TTC549 (cell line): ENCODE results near the gene SCARB1.

Source experiments
- FAIRE-seq: peaks from 2 replicates; lab custom pipeline; 2012; peaks lifted over from hg19 to GRCh38; lab: Jason Lieb, UNC

The SCARB1 gene

GRCh38 chr12:124842073-124842749 lies 21.5 kb downstream of the SCARB1 start:
- no peak for FAIRE-seq

- no peak for FAIRE-seq
Measured at GRCh38 chr12:124841558-124841945, 22.1 kb downstream of the SCARB1 start.

- FAIRE-seq: no peak
Measured at GRCh38 chr12:124837958-124838803, 25.5 kb downstream of the SCARB1 start.

GRCh38 chr12:124837249-124837897 lies 26.3 kb downstream of the SCARB1 start:
- FAIRE-seq: no peak

GRCh38 chr12:124836759-124837158 lies 26.9 kb downstream of the SCARB1 start:
- no peak for FAIRE-seq

GRCh38 chr12:124835656-124836410 lies 27.8 kb downstream of the SCARB1 start:
- no peak for FAIRE-seq

- no peak for FAIRE-seq
Measured at GRCh38 chr12:124834822-124835221, 28.8 kb downstream of the SCARB1 start.

- FAIRE-seq: no peak
Measured at GRCh38 chr12:124833693-124834122, 30.0 kb downstream of the SCARB1 start.

- FAIRE-seq: no peak
Measured at GRCh38 chr12:124832856-124833255, 30.8 kb downstream of the SCARB1 start.

GRCh38 chr12:124831590-124831989 lies 32.1 kb downstream of the SCARB1 start:
- no peak for FAIRE-seq

GRCh38 chr12:124830306-124830705 lies 33.4 kb downstream of the SCARB1 start:
- no peak for FAIRE-seq

- no peak for FAIRE-seq
Measured at GRCh38 chr12:124829708-124830304, 33.9 kb downstream of the SCARB1 start.

GRCh38 chr12:124829008-124829707 lies 34.5 kb downstream of the SCARB1 start:
- FAIRE-seq: no peak

- FAIRE-seq: no peak
Measured at GRCh38 chr12:124828264-124829007, 35.2 kb downstream of the SCARB1 start.

GRCh38 chr12:124827588-124828184 lies 36.0 kb downstream of the SCARB1 start:
- no peak for FAIRE-seq

- no peak for FAIRE-seq
Measured at GRCh38 chr12:124824195-124824594, 39.5 kb downstream of the SCARB1 start.

- no peak for FAIRE-seq
Measured at GRCh38 chr12:124823272-124823970, 40.2 kb downstream of the SCARB1 start.

GRCh38 chr12:124822218-124822617 lies 41.4 kb downstream of the SCARB1 start:
- FAIRE-seq: no peak
